PC-9 (cell line): ENCODE measurements around the gene AGBL4.

Experiments used
- CTCF ChIP-seq: fragments of 200-600 bp; sonication (generic); conservative IDR thresholded peaks from 2 replicates; pipeline ENCODE4 v1.6.1; 2017; ENCODE audit warnings: mixed run types, antibody characterized with exemption, mild to moderate bottlenecking, moderate library complexity
- EZH2 ChIP-seq: fragments of 200-600 bp; sonication (generic); IDR thresholded peaks from 2 replicates; pipeline ENCODE4 v1.8.0; 2017; ENCODE audit warnings: antibody characterized with exemption, low read depth

GRCh38 chr1:48792961-48793360, 1230.8 kb downstream of the AGBL4 start:
- TF ChIP-seq CTCF (no peak), EZH2 (no peak)
